HEK293T (cell line): Measurements from ENCODE around the gene TOR1AIP1.

ENCODE experiments used
- BHLHE40 ChIP-seq: fragments of 450-650 bp; IDR thresholded peaks from 2 replicates; pipeline ENCODE4 v1.6.1; 2016; ENCODE audit warnings: mild to moderate bottlenecking, moderate library complexity, borderline replicate concordance
- CTBP1 ChIP-seq: fragments of 450-650 bp; IDR thresholded peaks from 2 replicates; pipeline ENCODE4 v1.6.1; 2016; ENCODE audit warnings: borderline replicate concordance
- FOXA1 ChIP-seq: fragments of 450-650 bp; IDR thresholded peaks from 2 replicates; pipeline ENCODE4 v1.6.1; 2016; ENCODE audit warnings: mild to moderate bottlenecking
- FOXM1 ChIP-seq: fragments of 450-650 bp; IDR thresholded peaks from 2 replicates; pipeline ENCODE4 v1.6.1; 2017; ENCODE audit warnings: mild to moderate bottlenecking, borderline replicate concordance
- L3MBTL2 ChIP-seq: fragments of 450-650 bp; conservative IDR thresholded peaks from 2 replicates; pipeline ENCODE4 v1.6.1; 2016; ENCODE audit warnings: mild to moderate bottlenecking
- LEF1 ChIP-seq: fragments of 450-650 bp; IDR thresholded peaks from 2 replicates; pipeline ENCODE4 v1.6.1; 2017; ENCODE audit warnings: mild to moderate bottlenecking, borderline replicate concordance
- PKNOX1 ChIP-seq: fragments of 450-650 bp; IDR thresholded peaks from 2 replicates; pipeline ENCODE4 v1.6.1; 2016
- SUZ12 ChIP-seq: fragments of 450-650 bp; IDR thresholded peaks from 2 replicates; pipeline ENCODE4 v1.6.1; 2016; ENCODE audit warnings: mild to moderate bottlenecking
- TARDBP ChIP-seq: fragments of 450-650 bp; IDR thresholded peaks from 2 replicates; pipeline ENCODE4 v1.6.1; 2016

GRCh38 chr1:179958359-179958758, 76.3 kb downstream of the TOR1AIP1 start:
- TF ChIP-seq FOXM1 = no peak
- TF ChIP-seq PKNOX1 = no peak
- TF ChIP-seq TARDBP = no peak
- no peak for TF ChIP-seq L3MBTL2
- TF ChIP-seq BHLHE40 = no peak
- no peak for TF ChIP-seq SUZ12
- TF ChIP-seq FOXA1 = no peak
- no peak for TF ChIP-seq LEF1
- no peak for TF ChIP-seq CTBP1
